B cell (primary cell): Measurements from ENCODE around the gene ABR. TPM values are rescaled to one million over a fixed set of nuclear protein-coding genes. Genes with fewer than 3 reads are reported as not detected.

ENCODE experiments used
- ATAC-seq: fragments of 200-7000 bp; cut with Tn5 transposase; one replicate; pipeline ENCODE4 v1.10.0; 2021; ENCODE audit warnings: low read depth, mild to moderate bottlenecking, moderate number of reproducible peaks, moderate library complexity
- CTCF ChIA-PET: fragments of 350-600 bp; sonication (Branson Sonifier 250); formaldehyde crosslinking; loops from one replicate; lab custom pipeline; 2021; ENCODE audit warnings: antibody characterized with exemption, inconsistent platforms; lab: Charles Lee
- POLR2A ChIA-PET: fragments of 350-600 bp; sonication (Branson Sonifier 250); formaldehyde crosslinking; loops from one replicate; lab custom pipeline; 2021; ENCODE audit warnings: antibody characterized with exemption; lab: Charles Lee
- DNase-seq: peaks from one replicate; pipeline ENCODE4 v3.0.0; 2013
- H2AFZ ChIP-seq: 2 replicates; pipeline ENCODE4 v1.6.1; 2012; ENCODE audit warnings: mild to moderate bottlenecking, low read depth, low read length; ENCODE audit not compliant: insufficient read depth, poor library complexity, severe bottlenecking
- H3K27ac ChIP-seq, 2 donors: 1 replicate in 1 of 2; 2 replicates in 1 of 2; pipeline ENCODE4 v1.5.1; 2012 to 2013; ENCODE audit warnings: low read length in 2 of 2, mild to moderate bottlenecking in 2 of 2, moderate library complexity in 1 of 2
- H3K27me3 ChIP-seq, 4 experiments: fragments of 200-600 bp in 1 of 4; sonication (generic) in 1 of 4; replicated peaks in 1 of 4; 1 replicate in 2 of 4; 2 replicates in 2 of 4; pipeline versions ENCODE4 v1.6.1 to v1.7.0; 2013 to 2016; ENCODE audit warnings: low read length in 3 of 4, mild to moderate bottlenecking in 2 of 4, mixed read lengths in 1 of 4, moderate library complexity in 1 of 4; ENCODE audit not compliant: insufficient read depth in 4 of 4, control insufficient read depth in 3 of 4; ENCODE audit errors: control extremely low read depth in 1 of 4
- H3K36me3 ChIP-seq, 2 experiments: replicated peaks in 1 of 2; 1 replicate in 1 of 2; 2 replicates in 1 of 2; pipeline versions ENCODE4 v1.6.1 to v1.7.1; 2013; ENCODE audit warnings: low read length in 1 of 2; ENCODE audit not compliant: insufficient read depth in 2 of 2, control insufficient read depth in 1 of 2; ENCODE audit errors: control extremely low read depth in 1 of 2, extremely low read depth in 1 of 2
- H3K4me1 ChIP-seq, 2 donors: fragments of 200-600 bp in 1 of 2; sonication (generic) in 1 of 2; 1 replicate in 1 of 2; 2 replicates in 1 of 2; pipeline versions ENCODE4 v1.5.1 to v1.6.1; 2013 to 2017; ENCODE audit warnings: low read length in 2 of 2; ENCODE audit not compliant: control insufficient read depth in 2 of 2, insufficient read depth in 2 of 2
- H3K4me2 ChIP-seq: replicated peaks from 2 replicates; pipeline ENCODE3; 2012; ENCODE audit warnings: mild to moderate bottlenecking, low read depth, low read length; ENCODE audit not compliant: poor library complexity, severe bottlenecking
- H3K4me3 ChIP-seq, 5 experiments: fragments of 200-600 bp in 1 of 5; sonication (generic) in 1 of 5; 1 replicate in 3 of 5; 2 replicates in 2 of 5; pipeline versions ENCODE4 v1.5.1 to v1.7.0; 2011 to 2016; ENCODE audit warnings: low read length in 4 of 5, mild to moderate bottlenecking in 4 of 5, low read depth in 2 of 5, control low read depth in 1 of 5, moderate library complexity in 1 of 5; ENCODE audit not compliant: insufficient read depth in 1 of 5; ENCODE audit errors: control extremely low read depth in 1 of 5, extremely low read depth in 1 of 5
- H3K79me2 ChIP-seq: fragments of 200-600 bp; sonication (generic); one replicate; pipeline ENCODE4 v1.6.0; 2016; ENCODE audit warnings: low read length; ENCODE audit not compliant: control insufficient read depth, insufficient read depth
- H3K9ac ChIP-seq: fragments of 200-600 bp; sonication (generic); 2 replicates; pipeline ENCODE4 v1.6.1; 2017; ENCODE audit warnings: mild to moderate bottlenecking, low read length, moderate library complexity
- H3K9me3 ChIP-seq, 3 donors: one replicate each; pipeline versions ENCODE4 v1.6.1 to v1.7.1; 2013; ENCODE audit warnings: low read length in 2 of 3; ENCODE audit not compliant: control insufficient read depth in 2 of 3, insufficient read depth in 1 of 3; ENCODE audit errors: control extremely low read depth in 1 of 3
- H4K20me1 ChIP-seq: 2 replicates; pipeline ENCODE4 v1.6.0; 2012; ENCODE audit warnings: mild to moderate bottlenecking, low read length; ENCODE audit not compliant: insufficient read depth, control insufficient read depth, poor library complexity, severe bottlenecking
- H3K27ac Mint-ChIP-seq: one replicate; pipeline ENCODE4 v1.8.0; 2021; ENCODE audit warnings: mixed read lengths
- H3K27me3 Mint-ChIP-seq: one replicate; pipeline ENCODE4 v1.8.0; 2021; ENCODE audit warnings: mixed read lengths
- H3K4me1 Mint-ChIP-seq: one replicate; pipeline ENCODE4 v1.8.0; 2021; ENCODE audit warnings: mixed read lengths
- H3K4me3 Mint-ChIP-seq: one replicate; pipeline ENCODE4 v1.8.0; 2021; ENCODE audit warnings: mixed read lengths
- H3K9me3 Mint-ChIP-seq: one replicate; pipeline ENCODE4 v1.8.0; 2022; ENCODE audit warnings: mixed read lengths; ENCODE audit not compliant: insufficient read depth
- CTCF ChIP-seq: fragments of 200-600 bp; IDR thresholded peaks from one replicate; pipeline ENCODE4 v1.8.0; 2022; ENCODE audit warnings: antibody characterized with exemption, mild to moderate bottlenecking
- EZH2 ChIP-seq: IDR thresholded peaks from 2 replicates; pipeline ENCODE4 v1.6.1; 2012; ENCODE audit warnings: borderline replicate concordance, low read depth, mild to moderate bottlenecking, moderate library complexity, low read length; ENCODE audit not compliant: insufficient read depth, poor library complexity, severe bottlenecking
- WGBS: methylation state at CpG from one replicate; pipeline ENCODE4 v1.1.5; 2013; ENCODE audit warnings: missing lambda C conversion rate; ENCODE audit not compliant: insufficient coverage; 5-methylcytosine and 5-hydroxymethylcytosine counted together
- intact Hi-C: fragments of 100-400 bp; cut with micrococcal nuclease; formaldehyde crosslinking; loops from one replicate; pipeline ENCODE4 v1.10.0; 2022
- polyA plus RNA-seq: library from polyadenylated mRNA; depleted of rRNA; stranded (reverse); fragments of >200 nt; gene quantifications from 2 replicates; pipeline ENCODE4 v1.2.3, GENCODE V29; 2012
- total RNA-seq, 2 donors: library from RNA; stranded (reverse); fragments of 120-200 nt in 1 of 2; gene quantifications; 1 replicate in 1 of 2; 2 replicates in 1 of 2; pipeline versions ENCODE4 v1.2.3 to v1.2.4, GENCODE V29; 2013 to 2022

Gene ABR
- total and polyA plus RNA-seq, 2 donors (not counting 1 experiment from before 2014, with no cell fraction given): 79.8 to 262 TPM

- POLR2A ChIA-PET: no interaction called here
Observed at GRCh38 chr17:1123921-1124715, 55.7 kb downstream of the ABR start.

More at GRCh38 chr17:1123921-1124715, 55.7 kb downstream of the ABR start:
- Histone ChIP-seq H3K9ac (no peak overlapping the region), H3K9me3 (peaks cover 0 to 11% (median 3%) of the 10 kb centered on the region in 3 donors), H4K20me1 (peaks cover 99% of the 10 kb centered on the region), H3K4me3 (no peak overlapping the region), H3K79me2 (peaks cover 83% of the 10 kb centered on the region), H3K27me3 (no peaks in the 10 kb centered on the region), H3K27ac (no peak overlapping the region), H3K4me1 (peaks cover 12% of the 10 kb centered on the region in 2 donors), H2AFZ (no peak overlapping the region), H3K36me3 (peaks cover 2 to 9% of the 10 kb centered on the region in 2 experiments), H3K4me2 (no peak overlapping the region)
- DNase-seq (no peak), ATAC-seq (no peak)
- H3K27ac Mint-ChIP-seq: peak overlapping the region; percentile 67
- no peaks in the 10 kb centered on the region for H3K27me3 Mint-ChIP-seq
- peaks cover 15% of the 10 kb centered on the region for H3K4me1 Mint-ChIP-seq
- TF ChIP-seq CTCF (no peak), EZH2 (no peak)
- CTCF ChIA-PET: interaction anchor here (0.8 to 6.2 kb wide), 4 partner anchors 62 to 208 kb away, joined by 3 to 138 read pairs (median 33); no protein-coding TSS in a partner anchor
- no peaks in the 10 kb centered on the region for H3K9me3 Mint-ChIP-seq
- 87% methylated on average over 24 of the region's 27 CpGs for WGBS
- H3K4me3 Mint-ChIP-seq: no peak overlapping the region
- intact Hi-C loops: loop anchor here (2.0 kb wide), 2 partner anchors 63 to 135 kb away; no protein-coding TSS in a partner anchor
